NCI-H1105 treated with DMSO at 0.1 percent for 48 hours (cell line): Measurements from ENCODE around the gene ARHGAP9.
"Not testable (repeated sequence)": the region's sequence is repeated elsewhere in the genome, so short reads cannot be mapped to it uniquely, and the experiment has no call there.

Experiments used
- DNase-seq: peaks from one replicate; lab custom pipeline; 2025; lab: John Stamatoyannopoulos, UW

ARHGAP9 gene

DNA sequence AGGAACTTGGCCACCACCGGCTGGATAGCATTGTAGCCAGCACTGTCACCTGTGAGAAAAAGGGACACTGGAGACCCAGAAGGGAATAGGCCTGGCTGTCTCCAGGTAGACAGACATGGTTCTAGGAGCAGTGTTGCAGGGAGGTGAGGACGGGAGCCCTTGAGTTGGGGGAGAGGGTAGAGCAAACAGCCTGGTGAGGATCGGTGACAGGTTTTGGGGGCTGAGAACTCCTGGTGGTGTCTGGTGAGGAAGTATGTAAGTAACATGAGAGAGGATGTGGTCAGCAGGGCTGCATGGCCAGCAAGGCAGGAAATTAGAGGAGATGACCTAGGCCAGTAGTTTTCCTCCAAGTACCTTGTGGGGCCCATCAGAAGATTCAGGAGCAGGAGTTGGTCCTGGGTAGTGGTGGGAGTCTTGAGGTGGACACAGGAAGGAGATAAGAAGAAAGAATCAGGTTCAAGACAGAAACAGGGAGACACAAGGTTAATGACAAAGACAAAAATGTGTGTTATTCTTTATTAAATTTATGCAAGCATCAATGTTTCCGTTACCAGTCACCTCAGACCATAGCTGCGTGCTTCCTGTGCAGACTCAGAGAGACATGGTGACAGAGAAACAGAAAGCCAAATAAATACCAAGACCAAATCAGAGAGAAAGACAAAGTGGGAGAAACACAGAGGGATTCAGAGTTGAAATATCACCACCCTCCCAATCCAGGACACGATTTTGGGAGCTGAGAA lies at the start of gene ARHGAP9:
ARHGAP9 (minus strand) TSS at position 491 of the 740 bp plus-strand sequence; CDS start at position 31, 460 bp downstream.
- DNase-seq, result no peak

DNA sequence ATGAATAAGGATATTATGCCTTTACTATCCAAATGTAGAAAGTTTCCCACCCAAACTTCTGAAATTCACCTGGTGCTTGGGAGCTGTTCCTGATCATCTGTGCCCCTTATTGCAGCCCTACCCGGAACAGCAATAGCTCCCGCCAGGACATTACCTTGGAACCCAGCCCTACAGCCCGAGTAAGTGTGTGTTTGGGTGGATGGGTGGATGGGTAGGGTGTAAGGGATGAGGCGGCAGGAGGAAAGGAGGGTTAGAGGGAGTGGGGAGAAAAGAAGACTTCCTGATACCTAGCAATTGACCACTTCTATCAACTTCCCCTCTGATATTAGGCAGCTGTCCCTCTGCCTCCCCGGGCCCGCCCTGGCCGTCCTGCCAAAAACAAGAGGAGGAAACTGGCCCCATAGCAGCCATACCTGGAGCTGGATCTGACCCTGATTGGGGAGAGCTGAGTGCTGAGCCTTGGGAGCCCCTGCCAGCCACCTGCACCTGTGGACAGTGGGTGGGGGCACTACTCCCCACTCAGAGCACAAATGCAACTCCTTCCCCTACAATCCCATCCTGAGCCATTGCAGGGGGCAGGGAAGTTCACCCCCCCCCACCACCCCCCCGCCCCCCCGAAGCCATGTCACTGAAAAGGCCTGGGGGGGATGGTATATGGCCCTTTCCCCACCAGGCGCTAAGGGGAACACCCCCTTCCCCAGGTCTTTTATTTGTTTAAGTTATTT lies 49.3 kb upstream of the ARHGAP9 start:
- DNase-seq, result no peak

DNA sequence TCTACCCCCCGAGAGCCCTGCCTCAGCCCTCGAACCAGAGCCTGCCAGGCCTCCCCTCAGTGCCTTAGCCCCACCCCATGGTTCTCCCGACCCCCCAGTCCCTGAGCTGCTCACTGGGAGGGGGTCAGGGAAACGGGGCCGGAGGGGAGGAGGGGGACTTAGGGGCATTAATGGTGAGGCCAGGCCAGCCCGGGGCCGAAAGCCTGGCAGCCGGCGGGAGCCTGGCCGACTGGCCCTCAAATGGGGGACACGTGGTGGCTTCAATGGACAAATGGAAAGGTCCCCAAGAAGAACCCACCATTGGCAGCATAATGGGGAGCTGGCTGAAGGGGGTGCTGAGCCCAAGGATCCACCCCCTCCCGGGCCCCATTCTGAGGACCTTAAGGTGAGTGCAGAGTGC lies 48.5 kb upstream of the ARHGAP9 start:
- no peak for DNase-seq

DNA sequence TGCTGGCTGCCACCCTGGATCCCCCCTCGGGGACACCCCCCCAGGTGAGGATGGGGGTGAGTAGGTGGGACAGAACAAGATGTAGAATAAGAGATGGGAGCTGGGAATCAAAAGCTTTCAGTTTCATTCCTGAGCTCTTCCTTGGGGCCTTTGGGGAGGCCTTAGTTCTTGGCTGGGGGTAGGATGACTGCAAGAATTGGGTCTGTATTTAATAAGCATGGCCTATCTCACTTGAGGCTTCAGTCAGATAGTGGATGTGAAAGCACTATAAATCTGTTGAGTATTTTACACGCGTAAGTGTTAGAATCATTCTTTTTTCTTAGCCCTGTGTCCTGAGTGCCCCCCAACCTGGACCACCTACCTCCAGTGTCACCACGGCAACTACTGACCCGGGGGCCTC lies 47.5 kb upstream of the ARHGAP9 start:
- no peak for DNase-seq

DNA sequence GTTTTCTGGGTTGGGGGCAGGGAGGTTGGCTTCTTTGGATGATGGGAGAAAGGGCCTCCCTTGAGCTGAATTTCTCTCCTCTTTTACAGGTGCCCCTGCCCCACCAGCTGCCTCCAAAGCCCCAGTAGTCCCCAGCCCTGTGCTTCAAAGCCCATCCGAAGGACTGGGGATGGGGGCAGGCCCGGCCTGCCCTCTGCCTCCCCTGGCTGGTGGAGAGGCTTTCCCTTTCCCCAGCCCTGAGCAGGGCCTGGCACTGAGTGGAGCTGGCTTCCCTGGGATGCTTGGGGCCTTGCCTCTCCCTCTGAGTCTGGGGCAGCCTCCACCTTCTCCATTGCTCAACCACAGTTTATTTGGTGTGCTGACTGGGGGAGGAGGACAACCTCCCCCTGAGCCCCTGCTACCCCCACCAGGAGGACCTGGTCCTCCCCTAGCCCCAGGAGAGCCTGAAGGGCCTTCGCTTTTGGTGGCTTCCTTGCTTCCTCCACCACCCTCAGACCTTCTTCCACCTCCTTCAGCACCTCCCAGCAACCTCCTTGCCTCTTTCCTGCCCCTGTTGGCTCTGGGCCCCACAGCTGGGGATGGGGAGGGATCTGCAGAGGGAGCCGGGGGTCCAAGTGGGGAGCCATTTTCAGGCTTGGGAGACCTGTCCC lies 46.9 kb upstream of the ARHGAP9 start:
- DNase-seq, result no peak

DNA sequence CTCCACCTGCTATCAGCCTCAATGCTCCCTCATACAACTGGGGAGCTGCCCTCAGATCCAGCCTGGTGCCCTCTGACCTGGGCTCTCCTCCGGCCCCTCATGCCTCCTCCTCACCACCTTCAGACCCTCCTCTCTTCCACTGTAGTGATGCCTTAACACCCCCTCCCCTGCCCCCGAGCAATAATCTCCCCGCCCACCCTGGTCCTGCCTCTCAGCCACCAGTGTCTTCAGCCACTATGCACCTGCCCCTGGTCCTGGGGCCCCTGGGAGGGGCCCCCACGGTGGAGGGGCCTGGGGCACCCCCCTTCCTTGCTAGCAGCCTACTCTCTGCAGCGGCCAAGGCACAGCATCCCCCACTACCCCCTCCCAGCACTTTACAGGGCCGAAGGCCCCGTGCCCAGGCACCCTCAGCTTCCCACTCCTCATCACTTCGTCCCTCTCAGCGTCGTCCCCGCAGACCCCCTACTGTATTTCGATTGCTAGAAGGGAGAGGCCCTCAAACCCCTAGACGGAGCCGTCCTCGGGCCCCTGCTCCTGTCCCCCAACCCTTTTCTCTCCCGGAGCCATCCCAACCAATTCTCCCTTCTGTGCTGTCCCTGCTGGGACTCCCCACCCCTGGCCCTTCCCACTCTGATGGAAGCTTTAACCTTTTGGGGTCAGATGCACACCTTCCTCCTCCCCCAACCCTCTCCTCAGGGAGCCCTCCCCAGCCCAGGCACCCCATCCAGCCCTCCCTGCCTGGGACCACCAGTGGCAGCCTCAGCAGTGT lies 46.1 kb upstream of the ARHGAP9 start:
- no peak for DNase-seq

DNA sequence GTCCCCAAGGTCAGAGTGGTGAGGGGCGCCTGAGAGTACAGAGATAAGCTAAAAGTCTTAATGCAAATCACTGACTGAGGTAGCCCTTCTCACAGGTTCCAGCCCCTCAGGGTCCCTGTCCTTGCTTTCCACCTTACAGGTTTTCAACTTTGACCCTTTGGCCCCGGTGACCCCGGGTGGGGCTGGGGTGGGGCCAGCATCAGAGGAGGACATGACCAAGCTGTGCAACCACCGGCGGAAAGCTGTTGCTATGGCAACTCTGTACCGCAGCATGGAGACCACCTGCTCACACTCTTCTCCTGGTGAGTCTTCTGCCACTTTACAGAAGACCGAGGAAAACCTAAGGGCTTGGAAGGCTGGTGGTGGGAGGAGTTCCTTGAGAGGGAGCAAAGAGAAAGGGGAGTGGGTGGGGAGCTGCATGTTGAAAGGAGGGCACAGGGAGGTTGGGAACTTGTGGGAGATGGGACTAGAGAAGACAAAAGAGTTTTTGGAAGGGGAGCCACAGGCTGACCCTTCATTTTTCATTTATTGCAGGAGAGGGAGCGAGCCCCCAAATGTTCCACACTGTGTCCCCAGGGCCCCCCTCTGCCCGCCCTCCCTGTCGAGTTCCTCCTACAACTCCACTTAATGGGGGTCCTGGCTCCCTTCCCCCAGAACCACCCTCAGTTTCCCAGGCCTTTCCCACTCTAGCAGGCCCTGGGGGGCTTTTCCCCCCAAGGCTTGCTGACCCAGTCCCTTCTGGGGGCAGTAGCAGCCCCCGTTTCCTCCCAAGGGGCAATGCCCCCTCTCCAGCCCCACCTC lies 45.3 kb upstream of the ARHGAP9 start:
- DNase-seq, result no peak

DNA sequence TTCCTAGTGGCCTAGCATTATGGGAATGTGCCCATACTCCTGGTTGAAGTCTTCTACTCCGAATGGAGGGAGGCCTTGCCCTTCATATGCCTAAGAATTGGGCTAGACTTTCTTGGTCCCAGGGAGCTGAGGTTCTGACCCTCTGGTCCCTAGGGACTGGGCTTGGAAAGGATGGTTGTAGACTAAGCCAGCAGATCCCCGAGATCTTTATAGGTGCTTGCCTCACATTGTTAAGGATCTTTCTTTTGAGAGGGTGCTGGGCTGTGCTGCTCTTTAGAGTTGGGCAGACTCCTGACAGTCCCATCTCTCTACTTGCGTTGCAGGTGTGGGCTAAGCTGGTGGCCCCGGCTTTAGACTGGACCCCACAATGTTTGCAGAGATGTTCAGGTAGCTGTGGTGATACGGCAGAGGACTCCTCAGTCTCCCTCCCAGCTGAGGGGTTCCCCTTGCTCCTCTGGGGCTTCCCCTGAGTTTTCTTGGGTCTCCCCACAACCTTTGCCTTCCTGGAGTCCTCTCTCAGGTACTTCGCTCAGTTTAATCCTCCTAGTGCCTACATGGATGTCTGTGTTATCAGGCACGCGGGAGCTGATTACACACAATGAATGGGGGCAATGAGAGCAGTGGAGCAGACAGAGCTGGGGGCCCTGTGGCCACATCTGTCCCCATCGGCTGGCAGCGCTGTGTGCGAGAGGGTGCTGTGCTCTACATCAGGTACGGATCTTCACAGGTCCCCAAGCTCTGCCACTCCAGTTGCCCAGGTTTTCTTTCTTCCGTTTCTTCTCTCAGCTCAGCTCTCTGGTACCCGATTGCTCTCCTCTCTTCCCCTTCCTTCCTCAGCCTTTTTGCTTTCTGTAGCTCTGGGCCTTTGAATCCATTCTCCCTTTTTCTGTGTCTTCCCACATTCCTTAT lies 44.3 kb upstream of the ARHGAP9 start:
- no peak for DNase-seq

DNA sequence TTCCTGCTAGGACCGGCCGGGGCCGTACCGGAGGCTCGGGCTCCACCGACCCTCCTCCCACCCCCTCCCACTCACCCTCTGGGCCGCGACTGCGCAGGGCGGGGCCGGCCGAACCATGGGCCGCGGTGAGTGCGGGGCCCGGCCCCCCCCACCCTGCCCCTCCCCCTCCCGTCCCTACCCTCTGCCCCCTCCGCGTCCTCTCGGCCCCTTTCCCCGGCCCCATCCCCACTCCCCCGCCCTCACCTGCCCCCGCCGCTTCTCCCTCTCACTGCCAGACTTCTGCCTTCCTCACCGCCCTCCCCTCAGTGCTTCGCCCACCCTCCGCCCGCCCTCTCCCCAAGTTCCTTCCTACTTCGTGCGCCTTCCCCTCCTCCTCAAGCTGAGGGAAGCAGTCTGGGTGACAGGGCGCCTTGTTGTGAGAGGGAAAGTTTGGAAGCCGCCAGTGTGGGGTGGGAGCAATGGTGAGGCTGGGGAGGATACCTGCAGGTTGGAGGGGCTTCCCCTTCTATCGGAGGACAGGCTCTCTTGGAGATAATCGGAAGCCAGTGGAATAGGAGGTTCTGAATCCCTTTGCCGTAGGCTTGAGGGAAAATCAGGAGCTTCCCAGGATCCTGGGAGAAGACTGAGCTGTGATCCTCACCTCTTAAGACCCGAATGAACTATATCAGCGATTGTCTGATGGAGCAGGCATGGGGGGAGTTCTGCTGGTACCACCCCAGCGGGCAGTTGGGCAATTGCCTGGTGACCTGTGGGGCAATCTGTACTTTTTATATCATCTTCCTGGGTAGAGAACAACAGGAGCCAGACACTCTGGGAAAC lies 43.4 kb upstream of the ARHGAP9 start:
- DNase-seq, result no peak

DNA sequence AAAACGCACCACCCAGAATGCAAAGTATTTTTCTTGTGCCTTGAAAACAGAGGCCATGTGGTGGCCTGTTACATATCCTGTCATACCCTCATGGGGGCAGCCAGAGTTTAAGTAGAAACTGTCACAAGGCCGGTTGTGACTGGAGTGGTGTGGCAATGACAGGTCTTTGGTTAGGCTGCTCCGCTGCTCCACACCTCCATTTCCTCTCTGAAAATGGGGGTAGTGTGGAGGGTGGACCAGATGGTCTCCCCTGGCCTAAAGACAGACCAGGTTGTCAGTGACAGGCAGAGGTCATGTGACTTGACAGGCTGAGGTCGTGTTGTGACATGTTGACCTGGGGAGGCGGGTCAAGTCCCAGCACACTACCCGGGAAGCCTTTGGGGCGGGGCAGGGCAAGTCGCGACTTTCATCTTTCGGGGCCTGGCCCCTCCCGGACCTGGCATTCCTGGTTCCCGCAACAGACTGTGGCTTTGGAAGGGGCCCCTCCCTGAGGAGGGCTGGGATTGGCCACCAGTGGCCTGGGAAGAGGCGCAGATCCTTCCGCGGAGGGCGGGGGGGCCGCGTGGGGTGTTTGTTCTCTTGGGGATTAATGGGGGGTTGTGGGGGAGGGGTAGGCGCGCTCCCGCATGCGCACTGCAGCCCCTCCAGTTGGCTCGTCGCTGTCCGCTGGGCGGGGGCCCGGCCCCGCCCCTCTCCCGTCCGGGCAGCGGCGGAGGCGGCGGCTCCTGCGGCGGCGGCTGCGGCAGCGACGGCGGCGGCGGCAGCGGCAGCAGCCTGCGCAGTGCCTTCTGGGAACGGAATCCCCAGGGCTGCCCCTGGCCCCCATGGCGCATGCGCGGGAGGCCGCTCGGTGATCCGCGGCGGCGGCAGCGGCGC lies 42.6 kb upstream of the ARHGAP9 start, which contains the start of gene MBD6:
MBD6 (plus strand) TSS at position 814 of the 876 bp plus-strand sequence. CDS start 1,480 bp downstream, outside the sequence.
- DNase-seq, result peak; percentile 78

DNA sequence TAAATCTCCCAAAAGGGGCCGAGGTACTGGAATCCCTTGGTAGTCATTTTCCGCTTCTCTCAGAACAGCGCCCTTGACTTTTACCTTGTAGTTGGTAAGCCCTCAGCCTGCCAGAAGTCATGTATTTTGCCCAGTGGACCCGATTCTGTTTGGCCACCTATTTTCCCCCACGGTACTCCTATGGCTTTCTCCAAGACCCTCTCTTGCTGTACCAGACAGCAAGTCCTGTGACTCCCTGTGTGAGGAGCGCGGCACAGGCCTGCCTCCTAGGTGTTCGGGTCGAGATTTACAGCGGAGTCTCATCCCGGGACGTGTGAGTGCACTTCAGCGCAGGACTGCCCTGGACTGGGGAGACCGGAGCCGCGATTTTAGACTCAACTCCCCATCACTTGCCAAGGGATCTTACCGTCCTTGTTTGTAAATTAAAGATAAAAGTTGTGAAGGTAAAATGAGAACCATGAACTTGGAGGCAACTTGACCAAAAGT lies 41.9 kb upstream of the ARHGAP9 start:
- no peak for DNase-seq

DNA sequence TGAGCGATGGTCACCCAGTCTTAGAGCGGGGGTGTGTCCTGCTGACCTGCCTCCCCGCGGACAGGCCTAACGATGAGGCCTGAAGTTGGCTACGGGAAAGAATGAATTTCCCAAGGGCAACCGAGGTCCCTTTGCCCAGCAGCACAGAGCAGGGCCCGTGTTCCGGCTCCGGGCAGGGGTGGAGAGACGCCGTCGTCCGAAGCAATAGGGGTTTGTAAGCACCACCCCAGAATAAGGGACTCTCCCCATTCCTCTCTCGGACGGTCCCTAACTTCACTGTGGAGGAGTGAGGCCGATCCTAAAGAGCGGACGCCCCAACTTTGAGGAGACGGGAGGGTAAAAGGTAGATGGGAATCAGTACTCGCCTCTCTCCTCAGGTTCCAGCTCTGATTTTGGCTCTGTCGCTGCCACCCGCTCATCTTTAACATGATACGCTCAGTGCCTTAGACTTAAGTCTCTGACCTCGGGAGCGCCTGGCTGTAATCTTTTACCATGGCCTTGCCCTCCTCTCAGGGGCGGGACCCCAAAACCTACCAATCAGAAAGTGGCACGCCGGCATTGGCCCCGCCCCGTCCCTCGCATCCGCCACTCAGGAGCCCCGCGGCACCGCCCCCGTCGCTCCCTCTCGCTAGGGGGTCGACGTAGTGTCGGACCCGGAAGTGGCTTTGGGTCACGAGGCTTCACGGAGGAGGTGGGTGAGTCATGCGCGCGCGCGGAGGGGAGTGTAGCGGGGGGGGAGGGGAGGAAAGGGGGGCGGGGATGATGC lies 40.6 kb upstream of the ARHGAP9 start, which contains the start of gene DDIT3:
DDIT3 (minus strand) TSS at position 462 of the 766 bp plus-strand sequence. CDS start 3,108 bp downstream, outside the sequence.
- peak; percentile 92 for DNase-seq

DNA sequence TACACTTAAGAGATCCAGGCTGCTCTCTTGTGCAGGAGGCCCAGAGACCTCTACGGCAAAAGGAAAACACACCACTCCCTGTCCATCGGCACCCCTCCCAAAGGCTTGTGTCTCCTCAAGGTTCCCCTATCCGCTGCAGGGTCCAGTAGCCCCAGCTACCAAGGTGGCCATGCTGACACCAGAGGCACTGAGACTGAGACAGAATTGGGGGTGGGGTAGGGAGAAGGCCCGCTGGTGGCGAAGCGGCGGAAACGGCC lies 40.1 kb upstream of the ARHGAP9 start:
- DNase-seq, result peak; percentile 16

DNA sequence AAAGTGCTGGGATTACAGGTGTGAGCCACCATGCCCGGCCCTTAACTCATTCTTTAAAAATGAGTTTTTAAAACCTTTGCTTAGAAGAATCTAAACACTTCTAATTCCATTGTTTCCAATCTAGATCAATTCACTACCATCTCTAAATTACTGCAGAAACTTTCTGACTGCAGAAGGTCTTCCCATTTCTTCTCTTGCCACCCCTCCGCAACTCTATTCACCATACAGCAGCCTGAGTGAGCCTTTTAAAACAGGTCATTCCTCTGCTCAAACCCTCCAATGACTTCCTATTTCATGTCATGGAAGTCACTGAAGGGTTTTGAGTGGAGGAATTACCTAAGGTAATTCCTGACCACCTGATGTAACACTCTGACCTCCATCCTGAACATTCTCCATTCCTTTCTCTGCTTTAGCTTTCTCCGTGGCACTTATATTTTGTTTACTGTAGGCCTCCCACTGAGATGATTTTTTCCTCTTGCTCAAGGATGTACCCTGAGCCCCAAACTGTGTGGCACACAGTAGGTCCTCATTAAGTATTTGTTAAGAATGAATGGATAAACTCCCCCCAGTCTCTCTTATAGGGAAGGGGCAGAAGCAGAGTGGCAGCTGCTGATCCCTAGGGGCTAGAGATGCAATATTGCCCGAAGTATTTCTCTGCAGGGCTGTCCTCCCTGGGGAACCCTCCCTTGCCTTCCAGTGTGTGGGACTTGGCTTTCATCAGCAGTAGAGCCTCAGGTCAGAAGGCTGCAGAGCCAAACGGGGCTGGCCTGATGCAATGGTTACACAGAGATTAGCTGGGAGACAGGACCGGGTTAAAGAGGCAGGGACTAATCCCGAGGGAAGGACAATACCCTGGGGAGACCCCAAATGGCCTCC lies 39.5 kb upstream of the ARHGAP9 start:
- no peak for DNase-seq

DNA sequence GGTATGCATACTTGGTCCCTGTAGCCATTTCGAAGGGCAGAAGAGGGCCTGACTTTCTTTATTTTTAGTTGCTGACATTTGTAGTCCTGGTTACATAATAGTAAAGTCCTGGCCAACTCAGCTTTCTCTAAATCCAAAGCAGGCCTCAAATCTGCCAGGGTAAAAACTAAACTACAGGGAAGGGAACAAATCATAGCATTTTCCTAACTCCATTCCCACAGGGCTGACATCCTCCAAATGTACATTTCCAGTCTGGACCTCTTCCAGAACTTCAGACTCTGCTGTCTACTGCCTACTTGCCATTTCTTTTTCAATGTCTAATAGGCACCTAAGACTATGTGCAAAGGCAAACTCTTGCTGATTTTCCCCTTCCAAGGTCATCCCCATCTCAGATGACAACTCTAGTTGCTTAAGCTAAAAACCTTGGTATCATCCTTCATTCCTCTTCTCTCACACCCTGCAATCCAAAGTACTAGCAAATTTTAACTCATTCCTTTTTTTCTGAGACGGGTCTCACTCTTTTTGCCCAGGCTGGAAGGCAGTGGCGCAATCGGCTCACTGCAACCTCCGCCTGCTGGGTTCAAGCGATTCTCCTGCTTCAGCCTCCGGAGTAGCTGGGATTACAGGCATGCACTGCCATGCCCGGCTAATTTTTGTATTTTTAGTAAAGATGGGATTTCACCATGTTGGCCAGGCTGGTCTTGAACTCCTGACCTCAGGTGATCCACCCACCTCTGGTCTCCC lies 38.7 kb upstream of the ARHGAP9 start:
- no peak for DNase-seq

DNA sequence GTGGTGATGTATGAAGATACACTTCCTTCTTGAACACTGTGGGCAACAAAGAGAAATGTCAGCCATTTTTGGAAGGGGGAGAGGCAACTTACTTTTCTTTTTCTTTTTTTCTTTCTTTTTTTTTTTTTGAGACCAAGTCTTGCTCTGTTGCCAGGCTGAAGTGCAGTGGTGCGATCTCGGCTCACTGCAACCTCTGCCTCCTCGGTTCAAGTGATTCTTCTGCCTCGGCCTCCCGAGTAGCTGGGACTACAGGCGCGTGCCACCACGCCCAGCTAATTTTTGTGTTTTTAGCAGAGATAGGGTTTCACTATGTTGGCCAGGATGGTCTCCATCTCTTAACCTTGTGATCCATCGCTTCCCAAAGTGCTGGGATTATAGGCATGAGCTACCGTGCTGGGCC lies 38.1 kb upstream of the ARHGAP9 start:
- not testable (repeated sequence) for DNase-seq
